Stimulated activated CD4-positive, alpha-beta T cell treated with anti-CD3 and anti-CD28 coated beads, Interleukin-15, amount 100 ng/mL, for 1 hour (primary cell): ENCODE results near the gene SETBP1.
"Not testable (repeated sequence)": the region's sequence is repeated elsewhere in the genome, so short reads cannot be mapped to it uniquely, and the experiment has no call there.

Experiments used
- DNase-seq, 2 donors: peaks; one replicate each; pipeline ENCODE4 v3.0.0-alpha.2; 2020; ENCODE audit warnings: low read depth in 1 of 2, low spot score in 1 of 2

Gene SETBP1

DNA sequence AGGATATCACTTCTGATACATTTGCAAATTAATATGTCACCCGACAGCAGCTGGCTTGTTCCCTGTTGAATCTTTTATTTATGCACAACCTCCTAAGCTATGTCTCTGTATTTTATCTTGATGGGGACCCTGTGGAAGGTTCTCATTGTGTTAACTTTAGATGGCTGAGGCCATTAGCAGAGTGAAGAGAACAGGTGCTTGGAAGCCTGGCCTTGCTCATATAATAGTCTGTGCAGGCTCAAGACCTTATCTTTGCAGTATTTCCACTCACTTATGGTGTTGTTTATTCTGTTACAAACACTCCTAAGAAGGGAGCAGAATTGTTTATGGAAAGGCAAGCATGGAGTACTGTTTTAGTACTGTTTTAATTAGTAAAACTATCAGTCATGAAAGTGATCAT lies 107.6 kb downstream of the SETBP1 start:
- DNase-seq: no peak

DNA sequence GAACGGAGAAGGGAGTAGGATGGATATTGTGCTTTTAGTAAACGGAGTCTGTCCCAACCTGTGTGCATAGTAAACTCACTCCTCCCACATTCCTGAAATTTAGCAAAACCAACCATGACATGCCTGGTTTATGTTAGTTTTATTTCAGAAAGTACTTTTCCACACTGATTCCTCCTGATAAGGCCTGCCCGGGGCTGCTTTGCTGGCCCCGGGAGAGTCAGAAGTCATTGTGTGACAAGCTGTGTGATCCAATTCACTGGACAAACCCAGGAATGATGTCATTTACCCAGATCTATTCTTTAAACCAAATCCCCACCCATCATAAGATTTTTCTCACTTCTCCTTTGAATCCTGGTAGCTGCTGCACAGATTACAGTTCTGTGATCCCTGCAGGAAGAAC lies 109.0 kb downstream of the SETBP1 start:
- no peak for DNase-seq

DNA sequence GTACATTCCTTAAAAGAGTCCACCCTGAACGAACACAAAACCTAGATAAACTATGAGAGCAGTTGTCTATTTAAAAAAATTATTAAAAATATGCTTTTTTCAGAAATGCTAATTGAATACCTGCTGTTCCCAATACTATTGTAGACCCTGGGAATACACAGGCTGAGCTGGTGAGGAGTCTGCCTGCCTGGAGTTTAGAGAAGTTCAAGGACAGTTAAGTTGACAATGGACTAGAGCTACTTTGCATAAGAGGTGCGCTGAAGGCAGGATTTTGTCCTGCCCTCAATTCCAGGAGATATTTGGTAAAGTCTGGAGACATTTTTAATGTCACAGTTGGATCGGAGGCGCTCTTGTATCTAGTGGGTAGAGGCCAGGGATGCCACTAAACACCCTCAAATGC lies 110.2 kb downstream of the SETBP1 start:
- DNase-seq: no peak

DNA sequence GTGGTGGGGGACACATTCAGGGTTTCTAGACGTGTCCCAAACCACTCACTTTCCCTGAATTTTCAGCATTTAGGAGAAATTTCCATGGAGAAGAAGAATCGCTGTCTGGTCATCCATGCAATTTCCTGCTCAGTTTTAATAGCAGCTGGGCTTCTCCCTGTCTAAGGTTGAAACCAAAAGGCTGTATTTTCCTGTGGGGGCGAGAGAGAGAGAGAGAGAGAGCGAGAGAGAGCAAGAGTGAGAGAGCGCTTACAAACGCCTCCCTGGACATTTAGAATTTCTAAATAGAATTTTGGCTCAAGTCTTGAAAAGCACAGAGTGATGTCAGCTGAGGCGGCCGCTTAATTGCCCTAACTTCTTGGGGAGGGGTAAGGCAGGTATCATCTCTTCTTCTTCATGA lies 110.8 kb downstream of the SETBP1 start:
- no peak for DNase-seq

DNA sequence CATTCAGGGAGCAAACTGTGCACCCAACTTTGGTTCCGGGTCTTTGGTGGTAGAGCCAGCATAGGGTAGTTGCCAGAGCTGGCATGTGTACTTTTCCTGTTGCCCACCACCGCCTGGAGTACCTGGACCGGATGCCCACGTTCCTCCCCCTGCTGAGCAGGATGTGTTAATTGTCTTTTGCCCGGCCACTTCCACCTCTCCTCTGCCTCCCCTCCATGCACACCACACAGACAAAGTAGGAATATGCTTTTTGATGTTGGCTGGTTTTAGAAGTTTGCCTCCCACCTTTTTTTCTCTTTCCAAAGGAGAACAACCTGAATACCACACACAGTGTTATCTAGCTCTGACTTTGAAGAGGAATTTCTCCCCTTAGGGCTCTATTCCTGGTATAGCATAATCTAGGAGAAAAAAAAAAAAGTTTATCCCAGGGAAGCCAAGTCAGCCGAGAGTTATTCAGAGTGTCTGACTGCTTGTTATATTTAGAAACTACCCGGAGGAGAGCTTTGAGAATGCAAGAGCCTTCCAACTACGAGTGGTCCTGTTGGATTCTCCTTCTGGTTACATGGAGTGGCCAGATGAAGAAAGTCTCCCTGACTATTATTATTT lies 111.9 kb downstream of the SETBP1 start:
- DNase-seq: no peak

DNA sequence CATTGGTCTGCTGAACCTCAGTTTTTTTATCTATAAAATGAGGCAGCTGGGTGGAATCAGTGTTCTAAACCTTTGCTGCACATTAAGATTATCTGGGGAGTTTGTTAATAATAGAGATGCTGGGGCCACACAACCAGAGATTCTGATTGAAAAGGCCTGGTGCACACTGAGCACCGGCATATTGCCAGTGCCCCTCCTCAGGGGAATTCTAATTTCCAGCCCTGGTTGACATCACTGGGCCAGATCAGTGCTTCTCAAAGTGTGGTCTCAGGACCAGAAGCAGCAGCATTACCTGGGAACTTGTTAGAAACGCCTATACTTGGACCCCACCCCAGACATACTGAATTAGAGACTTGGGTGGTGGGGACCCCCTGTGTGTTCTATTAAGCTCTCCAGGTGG lies 112.5 kb downstream of the SETBP1 start:
- DNase-seq: no peak

DNA sequence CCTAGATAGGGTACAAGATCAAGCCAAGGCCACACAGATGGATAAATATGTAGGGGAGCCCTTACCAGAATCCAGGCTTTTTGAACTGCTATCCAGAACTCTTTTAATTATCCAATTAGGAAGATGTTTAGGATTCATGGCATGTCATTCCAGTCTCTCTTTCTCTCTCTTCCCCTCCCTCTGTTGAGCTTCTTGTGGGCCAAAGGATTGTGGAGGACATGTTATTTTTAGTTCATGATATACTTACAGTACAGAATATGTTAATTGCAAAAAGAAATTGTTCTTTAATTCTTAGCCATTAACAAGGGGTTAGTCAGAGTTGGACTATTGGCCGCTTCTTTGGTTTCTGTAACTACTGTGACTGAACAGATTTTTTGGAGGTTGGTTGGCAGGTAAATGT lies 113.0 kb downstream of the SETBP1 start:
- no peak for DNase-seq

DNA sequence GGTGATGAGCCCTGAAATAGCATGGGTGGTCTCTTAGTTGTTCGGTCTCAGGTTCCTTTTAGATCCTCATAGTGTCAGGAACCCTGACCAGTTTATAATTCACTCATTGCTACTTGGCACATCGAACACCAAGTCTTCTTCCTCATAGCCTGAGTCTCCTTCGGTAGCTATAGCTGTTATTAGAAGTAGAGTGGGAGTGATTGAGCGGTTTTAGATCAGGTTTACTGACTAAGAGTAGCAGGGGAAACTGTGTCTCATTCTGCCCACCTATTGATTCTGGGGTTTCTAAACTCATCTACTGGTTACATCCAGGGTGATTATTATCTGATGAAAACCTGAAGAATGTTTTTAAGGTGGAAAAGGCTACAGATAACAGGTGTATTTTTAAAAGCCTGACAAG lies 114.6 kb downstream of the SETBP1 start:
- DNase-seq: no peak

DNA sequence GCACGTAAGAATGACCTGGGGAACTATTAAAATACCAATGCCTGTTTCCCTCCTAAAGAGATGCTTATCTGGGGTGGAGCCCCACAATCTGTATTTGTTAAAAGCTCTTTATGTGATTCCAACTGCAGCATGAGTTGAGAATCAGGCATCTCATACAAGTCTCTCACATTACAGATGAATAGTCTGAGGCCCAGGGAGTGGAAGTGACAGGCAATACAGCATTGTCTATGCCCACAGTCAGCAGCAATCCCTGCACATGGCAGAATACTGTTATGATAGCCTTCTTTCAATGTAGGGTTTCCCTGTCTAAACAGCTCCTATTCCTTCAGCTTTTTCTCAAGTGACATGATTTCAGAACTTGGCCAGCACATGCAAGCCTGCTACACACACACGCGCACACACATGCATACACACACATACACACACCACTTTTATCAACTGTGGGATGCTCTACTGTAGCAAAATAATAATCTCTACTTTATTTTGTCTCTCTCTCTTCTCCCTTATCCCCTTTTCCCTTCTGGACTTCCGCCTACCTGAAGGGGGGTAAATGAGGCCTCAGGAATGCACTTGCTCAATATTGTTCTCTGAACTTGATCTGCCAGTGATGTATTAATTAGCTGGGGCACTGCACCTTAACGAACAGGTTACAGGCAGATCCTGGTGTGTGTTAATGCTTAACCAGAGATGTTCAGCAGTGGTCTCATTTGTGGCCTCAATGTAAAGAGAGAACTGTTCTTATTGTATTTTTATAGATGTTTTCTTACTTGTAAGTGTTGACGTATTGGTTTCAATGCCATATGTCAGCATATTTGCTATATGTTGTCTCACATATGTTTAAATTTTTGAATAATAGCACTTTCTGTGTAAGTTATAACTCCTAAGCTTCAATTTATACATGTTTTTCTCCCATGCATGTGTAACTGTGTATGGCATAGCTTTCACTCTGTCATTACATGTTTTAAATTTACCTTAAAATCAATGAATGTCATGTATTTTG lies 116.0 kb downstream of the SETBP1 start:
- no peak for DNase-seq

DNA sequence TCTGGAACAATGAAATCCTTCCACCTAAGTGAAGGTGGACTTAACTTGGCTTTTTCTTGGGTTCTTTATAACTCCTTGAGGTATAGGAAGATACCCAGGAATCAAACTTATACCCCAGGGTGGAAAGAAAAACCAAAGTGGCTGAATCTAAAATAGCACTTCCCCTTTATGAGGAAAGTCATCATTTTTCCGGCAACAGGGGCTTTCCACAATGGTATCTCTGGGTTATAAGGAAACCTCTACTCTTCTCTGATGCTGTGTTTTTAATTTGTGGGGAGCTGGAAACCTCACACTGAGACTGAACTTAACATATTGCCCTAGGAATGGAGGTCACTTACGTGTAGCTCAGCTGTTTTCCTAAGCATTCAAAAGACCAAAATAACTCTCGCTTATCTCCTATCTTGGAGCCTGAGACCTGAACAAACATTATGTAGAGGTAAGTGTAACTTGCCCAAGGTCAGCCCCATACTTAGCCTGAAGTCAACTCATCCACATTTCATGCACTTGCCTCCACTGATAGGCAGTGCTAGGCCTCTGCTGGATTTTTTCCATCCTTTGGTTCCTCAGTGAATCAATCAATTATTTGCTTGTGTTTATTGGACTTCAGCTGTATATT lies 117.9 kb downstream of the SETBP1 start:
- no peak for DNase-seq

DNA sequence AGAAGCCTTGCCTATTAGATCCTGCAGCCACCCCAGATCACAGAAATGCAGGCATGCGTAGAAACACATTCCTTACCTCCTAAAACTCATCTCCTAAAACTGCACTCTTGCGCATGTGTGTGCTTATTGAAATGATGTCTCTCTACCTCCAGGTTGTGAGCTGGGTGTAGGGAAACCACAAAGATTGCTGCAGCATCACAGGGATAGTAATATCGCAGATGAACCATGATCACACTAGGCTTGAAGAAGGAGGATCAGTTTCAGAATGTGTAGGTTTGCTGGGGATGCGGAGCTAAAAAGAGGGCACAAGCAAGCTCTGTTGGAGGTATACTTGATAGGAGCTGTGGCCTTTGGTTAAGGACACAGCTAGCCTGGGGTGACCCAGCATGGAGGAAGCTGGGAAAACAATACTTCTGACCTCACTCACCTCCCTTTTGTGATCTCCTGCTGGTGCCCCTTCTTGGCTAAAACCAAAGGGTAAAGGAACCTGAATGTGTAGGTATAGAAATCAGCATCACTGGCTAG lies 118.8 kb downstream of the SETBP1 start:
- DNase-seq: no peak

DNA sequence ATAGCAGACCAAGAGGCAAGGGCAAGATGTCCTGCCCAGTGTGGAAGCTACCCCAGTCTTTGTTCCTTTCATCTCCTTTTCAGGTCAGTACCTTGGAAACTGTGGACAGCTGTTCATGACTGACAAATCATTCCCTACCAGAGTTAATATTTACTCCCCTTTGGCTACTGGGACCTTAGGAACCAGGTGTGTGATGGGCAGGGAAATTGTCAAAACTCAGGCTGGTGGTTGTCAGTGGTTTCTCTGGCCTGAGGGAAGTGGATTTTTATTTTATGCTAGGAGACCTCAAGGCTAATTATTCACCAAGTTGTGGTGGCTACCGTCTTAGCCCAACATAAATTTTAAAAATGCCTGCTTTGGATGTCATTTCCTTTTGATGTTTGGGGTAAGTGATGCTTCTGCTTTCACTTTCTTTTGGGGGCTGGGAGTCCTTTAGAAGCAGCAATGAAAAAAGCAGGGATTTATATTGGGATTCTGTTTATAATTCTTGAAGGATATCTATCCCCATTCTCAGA lies 119.3 kb downstream of the SETBP1 start:
- DNase-seq: no peak

DNA sequence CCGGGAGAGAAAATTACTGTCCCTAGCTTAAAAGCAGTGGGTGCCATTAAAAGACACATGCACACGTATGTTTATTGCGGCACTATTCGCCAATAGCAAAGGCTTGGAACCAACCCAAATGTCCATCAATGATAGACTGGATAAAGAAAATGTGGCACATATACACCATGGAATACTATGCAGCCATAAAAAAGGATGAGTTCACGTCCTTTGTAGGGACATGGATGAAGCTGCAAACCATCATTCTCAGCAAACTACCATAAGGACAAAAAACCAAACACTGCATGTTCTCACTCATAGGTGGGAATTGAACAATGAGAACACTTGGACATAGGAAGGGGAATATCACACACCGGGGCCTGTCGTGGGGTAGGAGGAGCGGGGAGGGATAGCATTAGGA lies 120.1 kb downstream of the SETBP1 start:
- DNase-seq: not testable (repeated sequence)

DNA sequence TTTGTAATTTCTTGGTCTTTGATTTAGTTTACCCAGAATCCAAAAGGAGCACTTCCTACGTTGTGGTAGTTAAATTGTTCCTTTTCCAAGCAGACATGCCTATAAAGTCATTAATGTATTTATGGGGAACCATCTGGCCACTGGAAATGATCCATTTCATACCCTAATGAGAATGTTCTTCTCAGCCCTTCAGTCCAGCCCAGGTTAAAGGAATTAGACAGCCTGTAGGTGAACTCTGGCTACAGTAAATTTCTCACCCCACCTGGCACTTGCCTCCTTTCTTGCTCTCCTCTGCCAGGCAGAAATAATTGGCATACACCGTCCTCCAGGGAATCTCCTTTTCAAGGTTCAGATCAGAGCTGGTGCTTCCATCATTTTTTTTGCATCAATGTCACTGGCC lies 121.1 kb downstream of the SETBP1 start:
- DNase-seq: no peak

DNA sequence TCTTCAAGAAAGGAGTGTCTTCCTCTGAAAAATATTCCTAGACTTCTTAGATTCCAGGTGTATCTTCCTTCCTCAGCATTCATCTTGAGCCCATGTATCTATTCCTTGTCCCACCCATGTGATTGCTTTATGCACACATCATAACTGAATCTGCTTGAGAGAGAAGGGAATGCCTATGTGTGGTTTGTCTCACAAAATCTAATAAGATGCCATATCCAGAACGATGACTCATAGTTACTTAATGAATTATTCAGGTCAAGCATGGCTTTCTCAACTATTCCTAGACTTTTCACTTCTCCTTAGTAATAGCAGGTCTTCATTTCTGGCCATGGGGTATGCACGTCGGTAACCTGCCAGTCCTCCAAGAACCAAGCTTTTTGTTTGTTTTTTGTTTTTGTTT lies 121.8 kb downstream of the SETBP1 start:
- DNase-seq: no peak

DNA sequence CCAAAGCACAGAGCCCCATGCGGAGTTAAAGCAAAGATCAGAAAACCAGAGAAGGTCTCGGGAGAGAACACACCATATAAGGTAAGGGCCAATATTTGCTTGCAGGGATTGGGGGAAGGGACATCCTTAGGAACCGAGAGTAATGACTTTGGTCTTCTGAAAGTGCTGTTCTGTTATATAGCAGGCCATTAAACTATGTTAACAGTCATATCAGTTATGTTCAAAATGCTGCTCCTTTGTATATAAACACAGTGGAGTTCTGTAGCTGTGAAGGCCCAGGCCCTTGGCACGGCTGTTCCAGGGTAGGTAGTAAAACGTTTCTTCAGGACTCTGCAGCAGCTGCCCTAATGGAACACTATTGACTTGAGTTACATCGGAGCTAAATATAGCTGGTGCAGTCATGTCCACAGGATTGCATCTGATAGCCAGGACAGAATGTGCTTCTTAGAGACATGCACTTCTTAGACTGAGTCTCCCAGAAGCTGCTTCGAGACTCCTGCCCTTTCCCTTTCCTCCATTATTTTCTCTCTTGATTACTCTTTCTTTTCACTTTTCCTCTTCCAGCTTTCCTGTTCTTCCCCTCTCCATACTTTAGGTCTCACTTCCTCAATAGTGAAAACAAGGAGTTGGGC lies 122.4 kb downstream of the SETBP1 start:
- no peak for DNase-seq

DNA sequence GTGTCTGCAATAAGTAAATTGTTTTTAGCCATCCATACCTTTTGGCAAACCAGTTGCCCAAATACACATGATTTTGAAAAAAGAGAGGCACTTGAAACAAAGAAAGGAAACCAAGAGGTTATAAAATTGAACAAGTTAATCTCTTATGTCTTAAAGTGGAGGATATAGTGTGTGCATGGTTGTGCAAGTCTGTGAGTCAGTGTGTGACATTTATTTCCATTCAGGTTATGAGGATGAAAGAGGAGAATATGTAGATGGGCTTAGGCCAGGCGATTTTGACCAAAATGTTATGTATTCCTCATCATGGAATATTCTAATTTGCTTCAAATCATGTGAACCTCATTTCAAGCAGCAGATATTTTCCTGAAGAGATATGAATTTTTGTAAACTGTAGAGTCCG lies 123.3 kb downstream of the SETBP1 start:
- no peak for DNase-seq

DNA sequence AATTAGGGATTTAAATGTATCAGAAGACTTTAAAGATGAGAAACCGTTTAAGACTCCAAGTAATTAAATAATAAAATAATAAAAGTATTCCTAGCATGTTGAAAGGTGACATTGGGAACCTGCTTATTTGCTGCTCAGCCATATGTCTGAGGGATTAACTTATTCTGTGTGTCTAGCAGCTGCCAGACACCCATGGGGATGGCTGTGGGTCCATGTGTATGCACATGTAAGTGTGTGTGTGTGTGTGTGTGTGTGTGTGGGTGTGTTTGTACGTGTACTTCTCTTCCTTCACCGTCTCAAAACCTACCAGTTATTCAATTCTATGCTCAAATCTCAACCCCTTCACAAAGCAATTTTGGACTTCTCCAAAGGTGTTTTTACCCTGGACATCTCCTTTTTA lies 124.5 kb downstream of the SETBP1 start:
- no peak for DNase-seq

DNA sequence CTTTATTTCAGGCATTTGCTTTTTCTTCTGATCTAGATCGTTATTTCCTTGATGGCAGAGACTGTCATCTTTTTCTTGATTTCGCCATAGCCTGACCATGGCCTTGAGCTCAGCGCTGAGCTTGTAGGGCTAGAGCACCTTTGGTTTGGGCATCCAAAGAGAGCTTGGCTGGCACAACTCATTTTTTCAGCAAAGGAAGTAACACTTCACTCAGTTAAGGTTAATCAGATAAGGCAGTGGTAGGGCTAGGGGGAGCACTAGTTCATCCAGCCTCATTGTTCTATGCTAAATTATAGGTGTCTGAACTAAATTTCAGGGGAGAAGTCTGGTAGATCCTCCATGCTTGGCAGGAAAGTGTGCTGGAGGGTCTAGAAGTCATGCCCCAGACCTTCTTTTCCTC lies 125.0 kb downstream of the SETBP1 start:
- DNase-seq: no peak

DNA sequence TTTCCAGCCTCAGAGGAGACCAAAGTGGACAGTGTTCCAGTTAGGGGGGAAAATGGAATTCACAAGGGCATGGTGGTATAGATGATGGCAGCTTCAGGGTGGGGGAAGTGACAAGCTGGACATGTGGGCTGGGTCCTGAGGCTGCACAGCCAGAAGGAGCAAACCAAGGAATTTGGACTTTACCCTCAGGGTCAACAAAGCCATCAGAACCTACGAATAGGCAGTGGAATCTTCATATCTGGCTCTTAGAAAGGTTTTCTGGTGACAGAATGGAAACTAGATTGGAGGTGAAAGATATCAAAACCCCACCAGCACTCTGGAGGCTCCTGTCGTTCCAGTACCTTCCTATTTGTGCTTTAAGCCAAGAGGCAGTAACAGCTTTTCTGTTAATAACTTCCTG lies 127.1 kb downstream of the SETBP1 start:
- DNase-seq: no peak

DNA sequence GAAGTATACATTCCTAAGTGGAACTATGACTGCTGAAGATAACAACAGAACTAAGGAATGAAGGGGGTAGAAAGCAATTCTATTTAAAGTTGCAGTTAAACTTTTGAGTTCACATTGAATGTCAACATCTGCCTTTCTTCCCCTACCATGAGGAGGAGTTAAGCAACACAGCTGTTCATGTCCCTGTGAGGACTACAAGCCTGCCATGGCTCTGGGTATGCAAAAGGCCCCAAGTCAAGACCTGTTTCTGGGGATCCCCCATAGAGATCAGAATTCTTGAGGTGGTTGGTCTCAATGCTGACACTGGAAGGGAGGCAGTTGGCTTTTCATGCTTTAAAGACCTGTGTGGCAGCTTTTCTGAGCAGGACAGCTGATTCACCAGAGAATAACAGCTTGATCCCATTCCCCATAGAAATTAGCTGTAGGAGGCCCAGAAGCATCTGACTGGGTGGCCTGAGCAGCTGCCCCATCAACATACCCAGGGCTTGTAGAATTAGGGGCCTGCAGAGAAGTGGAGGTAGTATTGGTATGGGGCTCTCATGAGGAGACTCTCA lies 131.0 kb downstream of the SETBP1 start:
- no peak for DNase-seq
